Neural progenitor cell (in vitro differentiated cells): ENCODE measurements around the gene SCAPER.

Source experiments
- CTCF ChIP-seq: fragments of 200-600 bp; sonication (generic); IDR thresholded peaks from 2 replicates; pipeline ENCODE4 v1.5.1; 2017; ENCODE audit warnings: antibody characterized with exemption, mild to moderate bottlenecking
- EZH2 ChIP-seq: fragments of 200-600 bp; sonication (generic); IDR thresholded peaks from 2 replicates; pipeline ENCODE4 v1.6.1; 2017; ENCODE audit warnings: antibody characterized with exemption, mild to moderate bottlenecking, moderate library complexity

DNA sequence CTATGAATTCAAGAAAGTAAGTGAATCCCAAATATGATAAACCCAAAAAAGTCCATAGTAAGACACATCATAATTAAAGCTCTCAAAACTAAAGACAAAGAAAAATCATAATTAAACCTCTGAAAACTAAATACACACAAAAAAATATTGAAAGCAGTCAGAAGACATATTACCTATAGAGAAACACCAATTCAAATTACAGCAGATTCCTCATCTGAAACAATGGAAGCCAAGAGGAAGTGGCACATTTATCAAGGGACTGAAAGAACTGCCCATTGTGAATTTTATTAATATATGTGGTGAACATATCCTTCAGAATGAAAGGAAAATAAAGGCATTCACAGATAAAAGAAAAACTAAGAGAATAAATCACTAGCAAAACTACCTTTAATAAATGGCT lies 128.2 kb downstream of the SCAPER start:
- no peak for TF ChIP-seq CTCF
- no peak for TF ChIP-seq EZH2
